ES-I3 (cell line): ENCODE data around the gene CATSPERB.
"Not testable (repeated sequence)": the region's sequence is repeated elsewhere in the genome, so short reads cannot be mapped to it uniquely, and the experiment has no call there.

Source experiments
- H3K36me3 ChIP-seq: 2 replicates; pipeline ENCODE4 v1.6.1; 2013; ENCODE audit warnings: mild to moderate bottlenecking, low read length, control low read depth, moderate library complexity; ENCODE audit not compliant: insufficient read depth
- H3K4me1 ChIP-seq: 2 replicates; pipeline ENCODE4 v1.6.1; 2013; ENCODE audit warnings: mild to moderate bottlenecking, control low read depth, low read length; ENCODE audit not compliant: insufficient read depth
- H3K9ac ChIP-seq: 2 replicates; pipeline ENCODE4 v1.6.1; 2013; ENCODE audit warnings: low read depth, mild to moderate bottlenecking, low read length, moderate library complexity
- H3K9me3 ChIP-seq: 2 replicates; pipeline ENCODE4 v1.6.1; 2013; ENCODE audit warnings: mild to moderate bottlenecking, low read length, moderate library complexity; ENCODE audit not compliant: control insufficient read depth, insufficient read depth

The CATSPERB gene

GRCh38 chr14:91573528-91573893 lies 158.4 kb downstream of the CATSPERB start:
- Histone ChIP-seq H3K36me3 (no peaks in the 10 kb centered on the region), H3K9ac (no peak overlapping the region), H3K9me3 (peaks cover 2% of the 10 kb centered on the region; the same call in 1 of the 2 replicates), H3K4me1 (no peaks in the 10 kb centered on the region)

DNA sequence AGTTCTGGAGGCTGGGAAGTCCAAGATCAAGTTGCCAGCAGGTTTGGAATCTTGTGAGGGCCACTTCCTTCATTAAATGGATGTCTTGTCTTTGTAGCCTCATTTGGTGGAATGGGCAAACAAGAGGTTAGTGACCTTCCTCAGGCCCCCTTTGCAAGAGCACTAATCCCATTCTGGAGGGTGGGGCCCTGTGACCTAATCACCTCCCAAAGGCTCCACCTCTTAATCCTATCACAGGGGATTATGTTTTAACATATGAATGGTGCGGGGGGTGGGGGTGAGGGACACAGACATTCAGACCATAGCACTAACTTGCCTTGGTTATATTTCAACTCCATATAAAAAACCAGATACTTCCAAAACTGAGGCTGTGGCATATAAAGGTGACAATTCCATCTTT lies 161.9 kb downstream of the CATSPERB start:
- no peaks in the 10 kb centered on the region for H3K9me3 ChIP-seq
- no peak overlapping the region for H3K9ac ChIP-seq
- H3K36me3 ChIP-seq = no peaks in the 10 kb centered on the region
- H3K4me1 ChIP-seq = no peaks in the 10 kb centered on the region

- Histone ChIP-seq H3K36me3 (no peaks in the 10 kb centered on the region), H3K9ac (no peak overlapping the region), H3K9me3 (no peaks in the 10 kb centered on the region), H3K4me1 (no peaks in the 10 kb centered on the region)
These were observed 162.6 kb downstream of the CATSPERB start for GRCh38 chr14:91569301-91569700.

GRCh38 chr14:91568626-91569025 lies 163.3 kb downstream of the CATSPERB start:
- no peaks in the 10 kb centered on the region for H3K9me3 ChIP-seq
- no peaks in the 10 kb centered on the region for H3K4me1 ChIP-seq
- H3K36me3 ChIP-seq = no peaks in the 10 kb centered on the region
- H3K9ac ChIP-seq = no peak overlapping the region

GRCh38 chr14:91567827-91568226 lies 164.1 kb downstream of the CATSPERB start:
- not testable (repeated sequence) for H3K9ac ChIP-seq, H3K9me3 ChIP-seq, H3K36me3 ChIP-seq, H3K4me1 ChIP-seq

GRCh38 chr14:91555531-91555930 lies 176.4 kb downstream of the CATSPERB start:
- H3K9me3 ChIP-seq = no peaks in the 10 kb centered on the region; the same call in 1 of the 2 replicates
- no peak overlapping the region for H3K9ac ChIP-seq
- H3K4me1 ChIP-seq = no peaks in the 10 kb centered on the region
- no peaks in the 10 kb centered on the region for H3K36me3 ChIP-seq

DNA sequence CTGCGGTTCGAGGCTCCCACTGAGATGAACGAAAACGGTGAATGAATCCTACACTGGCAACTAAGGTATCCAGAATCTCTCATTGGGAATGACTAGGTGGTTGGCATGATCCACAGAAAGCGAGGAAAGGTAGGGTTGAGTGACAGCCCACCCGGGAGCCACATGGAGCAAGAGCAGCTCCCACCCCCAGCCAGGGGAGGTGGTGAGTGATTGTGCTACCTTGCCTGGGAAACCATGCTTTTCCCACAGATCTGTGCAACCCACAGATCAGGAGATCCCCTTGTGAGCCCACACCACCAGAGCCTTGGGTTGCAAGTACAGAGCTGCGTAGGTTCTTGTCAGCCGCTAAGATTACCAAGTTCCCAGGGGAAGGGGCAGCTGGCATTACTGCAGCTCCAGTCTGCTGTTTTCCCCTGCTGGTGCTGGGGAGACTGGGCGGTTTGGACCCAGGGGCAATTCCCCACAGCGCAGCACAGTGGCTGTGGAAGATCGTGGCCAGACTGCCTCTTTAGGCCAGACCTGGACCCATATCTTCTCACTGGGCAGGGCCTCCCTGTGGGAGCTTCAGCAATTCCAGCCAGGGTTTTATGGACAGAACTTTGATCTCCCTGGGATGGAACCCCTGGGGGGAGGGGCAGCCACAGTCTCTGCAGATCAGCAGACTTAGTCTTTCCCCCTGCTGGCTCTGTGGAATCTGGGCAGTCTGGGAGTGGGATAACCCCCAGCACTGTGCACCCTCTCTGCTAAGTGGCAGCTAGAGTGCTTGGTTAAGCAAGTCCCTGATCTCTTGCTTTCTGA lies 177.2 kb downstream of the CATSPERB start:
- Histone ChIP-seq H3K4me1 (no peaks in the 10 kb centered on the region), H3K36me3 (no peaks in the 10 kb centered on the region), H3K9me3 (no peaks in the 10 kb centered on the region; the same call in 1 of the 2 replicates), H3K9ac (no peak overlapping the region)

DNA sequence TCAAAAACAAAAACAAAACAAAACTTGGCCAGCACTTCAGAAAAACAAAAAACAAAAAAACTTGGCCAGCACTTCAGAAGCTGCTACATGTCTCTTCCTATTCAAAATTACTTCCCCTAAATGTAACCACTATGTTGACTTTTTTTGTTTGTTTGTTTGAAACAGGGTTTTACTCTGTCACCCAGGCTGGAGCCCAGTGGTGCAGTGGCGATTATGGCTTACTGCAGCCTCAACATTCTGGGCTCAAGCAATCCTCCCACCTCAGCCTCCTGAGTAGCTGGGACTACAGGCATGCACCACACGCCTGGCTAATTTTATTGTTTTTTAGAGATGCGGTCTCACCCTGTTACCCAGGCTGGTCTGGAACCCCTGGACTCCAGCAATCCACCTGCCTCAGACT lies 183.8 kb downstream of the CATSPERB start:
- Histone ChIP-seq H3K9ac (no peak overlapping the region), H3K4me1 (no peaks in the 10 kb centered on the region), H3K36me3 (no peaks in the 10 kb centered on the region), H3K9me3 (no peaks in the 10 kb centered on the region)

GRCh38 chr14:91545946-91546716 lies 185.8 kb downstream of the CATSPERB start:
- Histone ChIP-seq H3K4me1 (no peaks in the 10 kb centered on the region), H3K9me3 (no peaks in the 10 kb centered on the region), H3K36me3 (no peaks in the 10 kb centered on the region), H3K9ac (no peak overlapping the region)

DNA sequence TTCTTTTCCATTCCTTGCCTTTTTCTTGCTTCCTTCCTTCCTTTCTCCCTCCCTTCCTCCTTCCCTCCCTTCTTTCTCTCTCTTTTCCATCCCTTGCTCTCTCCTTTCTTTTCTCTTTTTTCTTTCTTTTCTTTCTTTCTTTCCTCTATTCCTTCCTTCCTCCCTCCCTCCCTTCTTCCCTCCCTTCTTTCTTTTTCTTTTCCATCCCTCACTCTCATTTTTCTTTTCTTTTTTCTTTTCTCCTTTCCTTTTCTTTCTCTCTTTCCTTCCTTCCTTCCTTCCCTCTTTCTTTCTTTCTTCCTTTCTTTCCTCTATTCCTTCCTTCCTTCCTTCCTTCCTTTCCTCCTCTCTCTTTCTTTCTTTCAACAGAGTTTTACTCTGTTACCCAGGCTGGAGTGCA lies 186.7 kb downstream of the CATSPERB start:
- H3K9ac ChIP-seq = no peak overlapping the region
- H3K36me3 ChIP-seq = no peaks in the 10 kb centered on the region

DNA sequence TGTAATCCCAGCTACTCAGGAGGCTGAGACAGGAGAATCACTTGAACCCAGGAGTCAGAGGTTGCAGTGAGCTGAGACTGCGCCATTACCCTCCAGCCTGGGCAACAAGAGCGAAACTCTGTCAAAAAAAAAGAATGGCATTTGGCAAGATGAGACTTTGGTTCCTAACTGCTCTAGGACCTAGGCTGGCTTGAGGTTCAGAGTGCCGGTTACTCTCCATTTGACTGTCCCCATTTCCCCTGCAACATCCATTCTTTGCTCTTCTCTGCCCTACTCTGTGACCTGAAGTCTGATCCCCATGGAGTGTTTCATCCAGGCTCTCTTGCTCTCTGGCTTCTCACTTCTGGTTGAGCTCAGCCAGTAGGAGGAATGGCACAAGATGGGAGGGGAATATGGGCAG lies 195.6 kb downstream of the CATSPERB start:
- no peaks in the 10 kb centered on the region for H3K9me3 ChIP-seq
- H3K36me3 ChIP-seq = no peaks in the 10 kb centered on the region
- no peak overlapping the region for H3K9ac ChIP-seq
- no peaks in the 10 kb centered on the region for H3K4me1 ChIP-seq

More for the DNA sequence above, 186.7 kb downstream of the CATSPERB start:
- no peaks in the 10 kb centered on the region for H3K9me3 ChIP-seq
- no peaks in the 10 kb centered on the region for H3K4me1 ChIP-seq

GRCh38 chr14:91534059-91534458 lies 197.8 kb downstream of the CATSPERB start:
- H3K9me3 ChIP-seq, H3K4me1 ChIP-seq, H3K9ac ChIP-seq, H3K36me3 ChIP-seq: not testable (repeated sequence)

DNA sequence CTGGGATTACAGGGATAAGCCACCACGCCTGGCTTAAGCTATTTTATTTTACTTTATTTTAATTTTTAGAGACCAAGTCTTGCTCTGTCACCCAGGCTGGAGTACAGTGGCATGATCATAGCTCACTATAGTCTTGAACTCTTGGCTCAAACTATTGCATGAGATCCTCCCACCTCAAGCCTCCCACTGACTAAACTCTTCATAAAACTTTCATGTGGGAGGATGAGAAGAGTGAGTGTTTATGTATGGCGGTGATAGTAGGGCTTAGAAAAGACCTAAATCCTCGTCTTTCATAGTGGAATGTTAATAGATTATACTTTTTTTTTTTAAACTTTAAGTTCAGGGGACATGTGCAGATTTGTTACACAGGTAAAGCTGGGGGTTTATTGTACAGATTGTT lies 198.3 kb downstream of the CATSPERB start:
- no peaks in the 10 kb centered on the region for H3K4me1 ChIP-seq
- no peaks in the 10 kb centered on the region for H3K9me3 ChIP-seq
- H3K9ac ChIP-seq = no peak overlapping the region
- no peaks in the 10 kb centered on the region for H3K36me3 ChIP-seq
